Left lung (tissue), 10 donors: ENCODE measurements around the gene KIF21A. TPM values are rescaled to one million over a fixed set of nuclear protein-coding genes. Genes with fewer than 3 reads are reported as not detected.

Source experiments
- ATAC-seq: fragments of 200-7000 bp; cut with Tn5 transposase; one replicate; pipeline ENCODE4 v1.9.1; 2020; ENCODE audit warnings: moderate library complexity
- DNase-seq, 4 donors: peaks; one replicate each; pipeline ENCODE4 v3.0.0-alpha.2; 2013 to 2020
- H3K27ac ChIP-seq, 2 donors: fragments of 200-600 bp; sonication (generic) in 1 of 2; one replicate each; pipeline versions ENCODE4 v1.5.0 to v1.8.0; 2020 to 2021
- H3K27me3 ChIP-seq, 2 donors: fragments of 200-600 bp; sonication (generic) in 1 of 2; one replicate each; pipeline versions ENCODE4 v1.5.0 to v1.8.0; 2020 to 2021
- H3K36me3 ChIP-seq, 2 donors: fragments of 200-600 bp; sonication (generic) in 1 of 2; one replicate each; pipeline versions ENCODE4 v1.5.0 to v1.8.0; 2020 to 2021
- H3K4me1 ChIP-seq, 2 donors: fragments of 200-600 bp; one replicate each; pipeline ENCODE4 v1.8.0; 2021
- H3K4me3 ChIP-seq, 2 donors: fragments of 200-600 bp; sonication (generic) in 1 of 2; one replicate each; pipeline versions ENCODE4 v1.5.0 to v1.8.0; 2020 to 2021; ENCODE audit warnings: mild to moderate bottlenecking in 1 of 2
- H3K9me3 ChIP-seq, 2 donors: fragments of 200-600 bp; sonication (generic) in 1 of 2; one replicate each; pipeline versions ENCODE4 v1.5.0 to v1.8.0; 2020 to 2021
- intact Hi-C, 2 donors: fragments of 100-400 bp; cut with DNase I; formaldehyde crosslinking; loops; one replicate each; pipeline versions ENCODE4 v1.11.2 to v1.14.2; 2022
- polyA plus RNA-seq, 6 donors: library from polyadenylated mRNA; unstranded; fragments of 120-200 nt; gene quantifications; one replicate each; pipeline ENCODE4 v1.2.1, GENCODE V29; 2013; ENCODE audit not compliant: insufficient read length in 6 of 6
- total RNA-seq, 2 donors: library from RNA; stranded (reverse); fragmentation: NEBNext Ultra II Directional; extraction: Animal tissue kit (Norgen Biotek cat#: 25700); gene quantifications; one replicate each; pipeline ENCODE4 v1.2.1, GENCODE V29; 2021
- TF ChIP-seq, protein P1 (sequence below), 2 donors: fragments of 200-600 bp; sonication (generic) in 1 of 2; IDR thresholded peaks; one replicate each; pipeline versions ENCODE4 v1.5.0 to v1.8.0; 2021; ENCODE audit warnings: antibody characterized with exemption in 2 of 2
- donor health status: DM: no; HTN: yes; CAD: no.
- donor health status: DM: no; HTN: no; CAD: no.

Gene KIF21A
- total and polyA plus RNA-seq, 8 donors = 12.7 to 19.7 (median 15.6) TPM

DNA sequence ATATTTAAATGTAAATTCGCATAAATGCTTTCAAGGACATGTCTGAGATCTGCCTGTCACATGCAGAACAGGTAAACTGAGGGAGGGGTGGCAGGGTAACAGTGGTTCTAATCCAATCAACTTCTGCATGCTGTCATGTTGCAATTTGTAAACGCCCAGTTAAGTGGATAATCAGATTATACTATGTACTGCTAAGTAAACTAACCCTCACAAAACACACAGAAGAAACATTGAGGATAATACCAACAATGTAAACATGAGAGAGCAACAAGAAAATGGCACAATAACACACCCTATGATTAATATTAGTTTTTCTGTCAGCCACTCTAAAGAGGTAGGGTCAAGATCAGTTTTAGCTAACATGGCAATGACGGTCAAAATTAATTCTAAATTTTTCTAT, 123.7 kb downstream of the KIF21A start:
- Histone ChIP-seq H3K36me3 (no peaks in the 10 kb centered on the region), H3K27me3 (no peaks in the 10 kb centered on the region), H3K4me1 (no peaks in the 10 kb centered on the region), H3K27ac (no peak overlapping the region), H3K4me3 (no peak overlapping the region), H3K9me3 (no peaks in the 10 kb centered on the region)
- no peak for ATAC-seq
- intact Hi-C loops = no loop called here
- DNase-seq = no peak
- TF ChIP-seq, protein P1, sequence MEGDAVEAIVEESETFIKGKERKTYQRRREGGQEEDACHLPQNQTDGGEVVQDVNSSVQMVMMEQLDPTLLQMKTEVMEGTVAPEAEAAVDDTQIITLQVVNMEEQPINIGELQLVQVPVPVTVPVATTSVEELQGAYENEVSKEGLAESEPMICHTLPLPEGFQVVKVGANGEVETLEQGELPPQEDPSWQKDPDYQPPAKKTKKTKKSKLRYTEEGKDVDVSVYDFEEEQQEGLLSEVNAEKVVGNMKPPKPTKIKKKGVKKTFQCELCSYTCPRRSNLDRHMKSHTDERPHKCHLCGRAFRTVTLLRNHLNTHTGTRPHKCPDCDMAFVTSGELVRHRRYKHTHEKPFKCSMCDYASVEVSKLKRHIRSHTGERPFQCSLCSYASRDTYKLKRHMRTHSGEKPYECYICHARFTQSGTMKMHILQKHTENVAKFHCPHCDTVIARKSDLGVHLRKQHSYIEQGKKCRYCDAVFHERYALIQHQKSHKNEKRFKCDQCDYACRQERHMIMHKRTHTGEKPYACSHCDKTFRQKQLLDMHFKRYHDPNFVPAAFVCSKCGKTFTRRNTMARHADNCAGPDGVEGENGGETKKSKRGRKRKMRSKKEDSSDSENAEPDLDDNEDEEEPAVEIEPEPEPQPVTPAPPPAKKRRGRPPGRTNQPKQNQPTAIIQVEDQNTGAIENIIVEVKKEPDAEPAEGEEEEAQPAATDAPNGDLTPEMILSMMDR (IDR thresholded peaks at IDR 0.05) = no peak

DNA sequence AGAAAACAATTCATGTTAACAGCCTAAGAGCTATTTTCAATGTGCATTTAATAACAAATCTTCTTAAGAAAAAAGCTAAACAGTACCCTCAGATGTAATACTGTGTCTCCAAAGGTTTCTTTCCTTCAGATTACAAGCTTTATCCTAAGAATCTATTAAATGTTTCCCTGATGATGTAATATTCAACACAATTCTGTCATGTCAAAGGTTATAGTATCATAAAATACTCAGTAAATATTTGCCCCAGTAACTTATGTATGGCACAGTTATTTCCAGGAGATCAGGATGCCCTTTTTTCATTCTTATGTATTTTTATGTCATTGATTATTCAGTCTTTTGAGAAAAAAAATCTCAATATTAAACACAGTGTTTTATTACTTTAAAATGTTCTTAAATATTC, 128.4 kb downstream of the KIF21A start:
- Histone ChIP-seq H3K9me3 (no peaks in the 10 kb centered on the region), H3K27ac (no peak overlapping the region), H3K4me3 (no peak overlapping the region), H3K36me3 (no peaks in the 10 kb centered on the region), H3K4me1 (no peaks in the 10 kb centered on the region), H3K27me3 (no peaks in the 10 kb centered on the region)
- TF ChIP-seq, protein P1 (IDR thresholded peaks at IDR 0.05) = no peak
- intact Hi-C loops = no loop called here
- no peak for ATAC-seq
- DNase-seq = no peak

DNA sequence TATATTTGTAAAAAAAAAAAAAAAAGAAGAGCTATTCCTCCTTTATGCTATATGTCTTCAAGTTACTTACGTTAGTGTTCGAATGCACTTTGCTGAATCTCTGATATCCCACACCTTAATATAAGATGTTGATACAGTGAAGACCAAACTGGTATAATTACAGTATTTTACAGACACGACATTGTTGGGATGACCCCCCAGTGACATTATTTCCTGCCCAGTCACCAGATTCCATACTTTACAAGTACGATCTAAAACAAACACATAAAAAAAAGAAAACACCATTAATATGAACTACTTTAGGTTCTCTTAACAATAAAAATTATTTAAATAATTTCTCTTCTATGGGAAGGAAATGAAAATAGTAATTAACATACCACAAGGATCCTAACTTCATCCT, 133.4 kb downstream of the KIF21A start:
- Histone ChIP-seq H3K36me3 (no peaks in the 10 kb centered on the region), H3K4me3 (no peak overlapping the region), H3K4me1 (no peaks in the 10 kb centered on the region), H3K27ac (no peak overlapping the region), H3K9me3 (no peaks in the 10 kb centered on the region), H3K27me3 (no peaks in the 10 kb centered on the region)
- no peak for DNase-seq
- intact Hi-C loops = no loop called here
- TF ChIP-seq, protein P1 (IDR thresholded peaks at IDR 0.05) = no peak
- ATAC-seq = no peak

DNA sequence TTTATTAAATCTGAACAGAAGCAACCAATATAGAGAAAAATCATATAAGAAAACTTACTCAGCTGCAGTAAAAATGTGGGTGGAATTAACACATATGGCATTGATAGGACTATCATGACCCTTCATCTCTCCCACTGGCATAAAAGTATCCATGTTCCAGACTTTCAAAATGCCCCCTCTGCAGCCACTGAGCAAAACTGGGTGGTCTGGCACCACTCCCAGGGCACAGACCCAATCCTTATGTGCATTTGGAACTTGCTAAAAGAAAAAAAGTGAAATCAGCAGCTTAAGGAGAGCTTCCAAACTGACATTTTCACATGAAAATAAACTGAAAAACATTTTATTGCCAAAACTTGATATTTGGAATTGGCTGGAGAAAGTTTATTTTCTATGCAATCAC, 141.5 kb downstream of the KIF21A start:
- DNase-seq (peak in 2 of 4 donors; percentile 25 to 47), ATAC-seq (no peak)
- H3K4me3 ChIP-seq = no peak overlapping the region
- no peaks in the 10 kb centered on the region for H3K4me1 ChIP-seq
- H3K27me3 ChIP-seq = no peaks in the 10 kb centered on the region
- no peaks in the 10 kb centered on the region for H3K9me3 ChIP-seq
- intact Hi-C loops = no loop called here
- no peak overlapping the region for H3K27ac ChIP-seq
- no peaks in the 10 kb centered on the region for H3K36me3 ChIP-seq
- TF ChIP-seq, protein P1 (IDR thresholded peaks at IDR 0.05) = no peak

DNA sequence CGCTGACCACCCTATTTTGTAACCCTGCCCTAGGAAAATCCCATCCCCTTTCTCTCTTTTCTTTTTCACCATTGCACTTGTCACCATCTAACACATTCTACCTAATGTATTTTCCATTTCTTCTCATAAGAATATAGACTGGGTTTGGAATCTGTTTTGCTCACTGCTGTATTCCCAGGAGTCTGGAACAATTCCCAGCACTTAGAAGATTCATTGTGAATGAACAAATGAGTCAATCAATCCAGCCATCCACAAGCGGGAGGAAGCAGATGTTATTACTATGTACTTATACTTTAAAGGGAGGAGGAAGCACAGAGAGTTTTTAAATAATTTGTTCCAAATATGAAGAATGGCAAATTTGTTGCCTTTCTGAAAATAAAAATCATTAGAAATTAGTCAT, 142.1 kb downstream of the KIF21A start:
- Histone ChIP-seq H3K27me3 (no peaks in the 10 kb centered on the region), H3K9me3 (no peaks in the 10 kb centered on the region), H3K36me3 (no peaks in the 10 kb centered on the region), H3K4me3 (no peak overlapping the region), H3K4me1 (no peaks in the 10 kb centered on the region), H3K27ac (no peak overlapping the region)
- DNase-seq (no peak), ATAC-seq (no peak)
- intact Hi-C loops = no loop called here
- TF ChIP-seq, protein P1 (IDR thresholded peaks at IDR 0.05) = no peak
